UCSD-AML1 (cell line): Measurements from ENCODE around the gene ZNF346.

ENCODE experiments used
- DNase-seq: peaks from one replicate; lab custom pipeline; 2025; ENCODE audit not compliant: unreplicated experiment; lab: John Stamatoyannopoulos, UW

ZNF346 gene

GRCh38 chr5:177066224-177066623 is 43.7 kb downstream of the ZNF346 start:
- DNase-seq, result no peak

- DNase-seq, result no peak
These were observed 45.0 kb downstream of the ZNF346 start for GRCh38 chr5:177067503-177067902.

- no peak for DNase-seq
These were observed 48.2 kb downstream of the ZNF346 start for GRCh38 chr5:177070536-177071191.

DNA sequence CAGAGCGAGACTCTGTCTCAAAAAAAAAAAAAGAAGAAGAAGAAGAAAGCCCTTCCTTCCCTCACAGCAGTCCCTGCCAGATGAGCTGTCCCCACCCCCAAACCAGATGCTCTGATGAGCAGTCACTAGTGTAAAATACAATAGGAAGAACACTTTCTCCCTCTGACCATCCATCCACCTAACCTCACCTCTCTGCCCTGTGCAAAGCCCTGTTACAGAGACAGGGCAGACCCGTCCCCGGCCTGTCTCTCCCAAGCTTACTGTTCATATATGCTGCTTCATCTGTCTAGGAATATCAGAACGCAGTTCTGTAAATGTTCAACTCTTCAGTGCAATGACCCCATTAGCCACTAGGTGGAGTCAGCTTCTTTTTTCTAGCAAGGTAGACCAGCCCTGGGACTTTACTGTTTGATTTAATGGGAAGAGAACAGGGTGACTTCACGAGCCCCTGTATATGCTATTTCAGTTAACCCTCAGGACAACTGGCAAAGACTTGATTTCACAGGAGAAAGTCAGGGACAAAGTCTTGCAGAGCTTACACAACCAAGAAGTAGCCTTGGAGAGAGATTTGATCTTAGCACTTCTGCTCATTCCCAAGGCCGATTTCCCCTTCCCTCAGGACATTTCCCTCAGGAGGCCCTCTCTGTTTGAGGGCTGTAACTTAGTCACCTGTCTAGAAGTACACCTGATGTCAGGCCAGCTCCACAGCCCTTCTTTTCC is 49.3 kb downstream of the ZNF346 start:
- DNase-seq, result peak; percentile 33

- no peak for DNase-seq
These were observed 54.8 kb downstream of the ZNF346 start for GRCh38 chr5:177077335-177077734.

- DNase-seq, result no peak
These were observed 57.1 kb downstream of the ZNF346 start for GRCh38 chr5:177079606-177080005.

DNA sequence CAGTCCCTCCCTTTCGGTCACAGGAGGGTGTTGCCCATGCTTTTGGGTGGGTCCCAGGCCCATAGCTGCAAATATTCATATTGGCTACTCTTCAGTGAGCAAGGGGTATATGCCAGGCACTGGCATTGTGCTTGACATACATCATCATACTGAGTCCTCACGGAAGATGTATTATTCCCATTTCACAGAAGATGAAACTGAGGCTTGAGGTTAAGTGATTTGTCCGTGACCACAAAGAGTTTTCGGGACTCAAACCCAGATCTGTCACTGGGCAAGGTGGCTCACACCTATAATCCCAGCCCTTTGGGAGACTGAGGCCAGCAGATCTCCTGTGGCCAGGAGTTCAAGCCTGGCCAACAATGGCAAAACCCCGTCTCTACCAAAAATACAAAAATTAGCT is 57.8 kb downstream of the ZNF346 start:
- DNase-seq, result no peak

DNA sequence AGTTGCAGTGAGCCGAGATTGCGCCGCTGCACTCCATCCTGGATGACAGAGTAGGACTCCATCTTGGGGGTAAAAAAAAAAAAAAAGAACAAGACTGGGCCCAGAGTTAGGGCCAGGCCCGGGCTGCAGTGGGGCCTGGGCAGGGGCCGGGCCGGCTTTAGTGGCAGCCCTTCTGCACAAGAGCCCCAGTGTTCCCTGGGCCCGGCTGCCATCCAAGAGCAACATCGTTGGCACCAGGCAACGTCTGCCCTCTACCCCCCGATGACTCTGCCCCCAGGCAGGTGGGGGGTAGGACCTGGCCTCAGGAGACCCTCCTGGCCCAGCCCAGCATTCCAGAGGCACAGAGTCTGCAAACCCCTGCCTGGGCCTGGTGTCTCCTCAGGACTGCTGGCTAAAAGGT is 59.4 kb downstream of the ZNF346 start:
- DNase-seq, result no peak

DNA sequence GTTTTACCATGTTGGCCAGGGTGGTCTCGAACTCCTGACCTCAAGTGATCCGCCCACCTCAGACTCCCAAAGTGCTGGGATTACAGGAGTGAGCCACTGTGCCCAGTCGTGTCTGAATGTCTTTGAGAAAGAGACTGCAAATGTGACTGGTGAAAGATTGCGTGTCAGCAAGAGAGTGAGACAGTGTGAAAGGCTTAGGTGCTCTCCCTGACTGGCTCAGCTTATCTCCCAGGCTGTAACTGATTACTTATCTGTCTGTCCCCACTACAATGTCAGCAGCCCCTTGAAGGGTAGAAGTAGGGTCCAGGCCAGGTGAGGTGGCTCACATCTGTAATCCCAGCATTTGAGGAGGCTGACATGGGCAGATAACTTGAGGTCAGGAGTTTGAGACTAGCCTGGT is 60.9 kb downstream of the ZNF346 start:
- no peak for DNase-seq

DNA sequence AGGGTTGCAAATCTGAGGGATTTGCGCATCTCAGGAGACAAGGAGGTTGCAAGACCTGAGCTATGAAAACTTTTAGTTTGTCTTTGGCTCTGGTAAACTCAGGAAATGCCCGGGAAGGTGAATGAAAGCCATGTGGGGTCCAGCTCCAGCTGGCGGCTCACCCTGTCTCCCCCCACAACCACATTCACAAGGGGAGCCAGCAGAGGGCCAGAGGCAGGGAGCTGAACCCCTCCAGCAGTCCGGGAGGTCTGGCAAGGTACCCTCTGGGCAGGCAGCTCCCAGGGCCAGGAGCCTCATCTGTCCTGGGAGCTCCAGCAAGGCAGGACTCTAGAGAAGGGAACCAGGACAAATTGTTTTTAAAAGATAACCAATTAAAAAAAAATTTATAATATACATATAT is 61.7 kb downstream of the ZNF346 start:
- no peak for DNase-seq

DNA sequence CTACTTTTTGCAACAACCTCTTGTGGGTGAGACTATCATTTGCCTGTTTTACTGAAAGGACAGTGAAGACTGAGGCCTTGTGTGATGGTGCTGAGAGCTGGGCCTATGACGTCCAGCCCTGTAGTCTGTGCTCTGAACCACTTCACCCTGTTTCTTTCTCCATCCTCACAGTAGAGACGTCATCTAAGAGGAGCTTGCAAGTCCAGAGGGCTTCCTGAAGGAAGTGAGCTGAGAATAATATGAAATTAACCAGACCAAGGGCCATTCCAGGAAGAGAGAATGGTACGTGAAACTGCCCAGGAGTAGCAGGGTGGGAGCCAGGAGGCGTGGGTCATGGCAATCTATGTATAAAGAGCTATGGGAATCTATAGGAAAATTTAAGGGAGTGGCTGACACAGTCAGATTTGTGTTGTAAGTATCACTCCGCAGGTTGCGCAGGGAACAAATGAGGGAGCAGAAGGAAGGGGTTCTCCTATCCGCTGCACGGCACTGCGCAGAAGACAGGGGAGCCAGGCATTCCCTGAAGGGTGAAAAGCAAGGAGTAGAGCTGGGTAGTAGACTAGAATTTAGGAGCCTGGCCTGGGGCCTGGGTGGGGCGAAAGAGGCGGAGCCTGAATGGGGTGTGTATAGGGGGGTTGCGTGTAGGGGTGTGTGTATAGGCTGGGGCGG is 63.6 kb downstream of the ZNF346 start:
- DNase-seq, result no peak

DNA sequence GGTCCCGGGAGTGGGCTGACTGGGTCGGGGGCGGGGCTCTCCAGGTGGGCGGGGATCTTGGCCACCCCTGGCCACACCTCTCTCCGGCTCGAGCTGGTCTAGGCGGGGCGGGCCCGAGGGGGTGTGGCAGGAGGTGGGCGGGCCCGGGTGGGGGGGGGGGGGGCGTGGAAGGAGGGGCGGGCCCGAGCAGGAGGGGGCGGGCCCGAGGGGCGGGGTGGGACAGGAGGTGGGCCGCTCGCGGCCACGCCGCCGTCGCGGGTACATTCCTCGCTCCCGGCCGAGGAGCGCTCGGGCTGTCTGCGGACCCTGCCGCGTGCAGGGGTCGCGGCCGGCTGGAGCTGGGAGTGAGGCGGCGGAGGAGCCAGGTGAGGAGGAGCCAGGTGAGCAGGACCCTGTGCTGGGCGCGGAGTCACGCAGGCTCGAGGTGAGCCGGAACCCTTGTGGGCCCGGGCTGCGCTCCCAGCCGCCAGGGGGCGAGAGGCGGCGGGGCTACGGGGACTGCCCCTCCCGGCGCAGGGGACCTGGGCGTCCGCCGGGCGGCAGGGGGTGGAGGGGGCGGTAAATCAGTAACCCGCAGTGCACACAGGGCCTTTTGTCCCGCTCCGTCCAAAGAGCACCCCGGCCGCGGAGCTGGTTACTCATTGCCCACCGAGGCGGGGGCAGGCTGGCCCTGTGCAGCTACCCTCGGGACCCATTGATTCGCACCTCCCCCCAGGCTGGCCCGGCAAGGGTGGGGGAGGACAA is 64.3 kb downstream of the ZNF346 start, which contains the start of gene FGFR4:
FGFR4 (plus strand) TSS at position 262 of the 744 bp plus-strand sequence. CDS start 2,688 bp downstream, outside the sequence.
- DNase-seq, result peak; percentile 72

GRCh38 chr5:177087398-177088005 is 65.0 kb downstream of the ZNF346 start:
- DNase-seq, result no peak

GRCh38 chr5:177089127-177089526 is 66.6 kb downstream of the ZNF346 start:
- DNase-seq, result no peak

GRCh38 chr5:177089825-177090641 is 67.5 kb downstream of the ZNF346 start:
- DNase-seq, result no peak

DNA sequence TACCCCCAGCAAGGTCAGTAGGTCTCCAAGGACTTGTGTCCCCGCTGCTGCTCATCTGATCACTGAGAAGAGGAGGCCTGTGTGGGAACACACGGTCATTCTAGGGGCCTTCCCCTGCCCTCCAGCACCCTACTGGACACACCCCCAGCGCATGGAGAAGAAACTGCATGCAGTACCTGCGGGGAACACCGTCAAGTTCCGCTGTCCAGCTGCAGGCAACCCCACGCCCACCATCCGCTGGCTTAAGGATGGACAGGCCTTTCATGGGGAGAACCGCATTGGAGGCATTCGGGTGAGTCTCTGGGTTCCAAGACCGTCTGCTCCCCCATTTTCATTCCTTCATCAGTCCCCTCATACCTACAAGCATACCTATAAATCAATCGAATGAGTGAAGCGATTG is 68.3 kb downstream of the ZNF346 start:
- DNase-seq, result no peak

DNA sequence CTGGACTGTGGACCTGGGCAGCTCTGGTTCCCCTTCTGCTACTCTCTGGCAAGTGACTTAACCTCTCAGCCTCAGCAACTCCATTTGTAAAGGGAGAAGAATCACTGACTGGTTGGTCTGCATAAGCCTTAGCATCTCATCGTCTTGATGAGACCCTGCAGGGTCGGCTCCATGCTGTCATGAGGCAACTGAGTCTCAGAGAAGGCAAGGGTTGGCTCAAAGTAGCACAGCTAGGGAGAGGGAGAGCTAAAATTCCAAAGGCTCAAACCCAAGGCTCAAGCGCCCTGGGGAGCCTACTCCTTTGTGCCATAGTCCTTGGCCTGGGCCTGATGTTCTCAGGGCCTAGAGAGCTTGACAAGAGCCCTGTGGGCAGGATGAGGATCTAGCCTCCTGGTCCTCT is 68.7 kb downstream of the ZNF346 start:
- DNase-seq, result no peak

DNA sequence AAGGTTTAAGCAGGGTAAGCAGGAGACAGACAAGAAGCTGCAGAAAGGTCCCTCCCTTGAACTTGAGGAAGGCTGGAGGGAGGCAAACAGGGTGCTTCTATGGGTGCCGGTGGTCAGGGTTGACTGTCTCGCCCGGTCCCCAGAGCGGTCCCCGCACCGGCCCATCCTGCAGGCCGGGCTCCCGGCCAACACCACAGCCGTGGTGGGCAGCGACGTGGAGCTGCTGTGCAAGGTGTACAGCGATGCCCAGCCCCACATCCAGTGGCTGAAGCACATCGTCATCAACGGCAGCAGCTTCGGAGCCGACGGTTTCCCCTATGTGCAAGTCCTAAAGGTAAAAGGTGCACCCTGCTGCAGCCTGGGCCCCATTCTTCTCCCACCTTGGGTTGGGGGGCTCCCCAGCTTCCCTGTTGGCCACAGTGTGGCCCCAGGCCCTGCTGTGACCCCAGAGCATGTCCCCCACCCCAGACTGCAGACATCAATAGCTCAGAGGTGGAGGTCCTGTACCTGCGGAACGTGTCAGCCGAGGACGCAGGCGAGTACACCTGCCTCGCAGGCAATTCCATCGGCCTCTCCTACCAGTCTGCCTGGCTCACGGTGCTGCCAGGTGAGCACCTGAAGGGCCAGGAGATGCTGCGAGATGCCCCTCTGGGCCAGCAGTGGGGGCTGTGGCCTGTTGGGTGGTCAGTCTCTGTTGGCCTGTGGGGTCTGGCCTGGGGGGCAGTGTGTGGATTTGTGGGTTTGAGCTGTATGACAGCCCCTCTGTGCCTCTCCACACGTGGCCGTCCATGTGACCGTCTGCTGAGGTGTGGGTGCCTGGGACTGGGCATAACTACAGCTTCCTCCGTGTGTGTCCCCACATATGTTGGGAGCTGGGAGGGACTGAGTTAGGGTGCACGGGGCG is 69.9 kb downstream of the ZNF346 start:
- no peak for DNase-seq

DNA sequence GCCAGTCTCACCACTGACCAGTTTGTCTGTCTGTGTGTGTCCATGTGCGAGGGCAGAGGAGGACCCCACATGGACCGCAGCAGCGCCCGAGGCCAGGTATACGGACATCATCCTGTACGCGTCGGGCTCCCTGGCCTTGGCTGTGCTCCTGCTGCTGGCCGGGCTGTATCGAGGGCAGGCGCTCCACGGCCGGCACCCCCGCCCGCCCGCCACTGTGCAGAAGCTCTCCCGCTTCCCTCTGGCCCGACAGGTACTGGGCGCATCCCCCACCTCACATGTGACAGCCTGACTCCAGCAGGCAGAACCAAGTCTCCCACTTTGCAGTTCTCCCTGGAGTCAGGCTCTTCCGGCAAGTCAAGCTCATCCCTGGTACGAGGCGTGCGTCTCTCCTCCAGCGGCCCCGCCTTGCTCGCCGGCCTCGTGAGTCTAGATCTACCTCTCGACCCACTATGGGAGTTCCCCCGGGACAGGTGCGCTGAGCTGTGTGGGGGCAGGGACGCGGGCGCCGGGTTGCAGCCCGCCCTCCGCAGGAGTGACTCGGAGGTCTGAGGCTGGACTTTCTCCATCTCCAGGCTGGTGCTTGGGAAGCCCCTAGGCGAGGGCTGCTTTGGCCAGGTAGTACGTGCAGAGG is 70.7 kb downstream of the ZNF346 start:
- DNase-seq, result no peak
